HG03060 (cell line): ENCODE measurements around the gene ILF3.
"Not testable (repeated sequence)": the region's sequence is repeated elsewhere in the genome, so short reads cannot be mapped to it uniquely, and the experiment has no call there.

Source experiments
- ATAC-seq: cut with Tn5 transposase; IDR thresholded peaks from one replicate; pipeline ENCODE4 v1.9.1; 2021; ENCODE audit warnings: low read depth, moderate number of reproducible peaks; ENCODE audit not compliant: unreplicated experiment

ILF3 gene

DNA sequence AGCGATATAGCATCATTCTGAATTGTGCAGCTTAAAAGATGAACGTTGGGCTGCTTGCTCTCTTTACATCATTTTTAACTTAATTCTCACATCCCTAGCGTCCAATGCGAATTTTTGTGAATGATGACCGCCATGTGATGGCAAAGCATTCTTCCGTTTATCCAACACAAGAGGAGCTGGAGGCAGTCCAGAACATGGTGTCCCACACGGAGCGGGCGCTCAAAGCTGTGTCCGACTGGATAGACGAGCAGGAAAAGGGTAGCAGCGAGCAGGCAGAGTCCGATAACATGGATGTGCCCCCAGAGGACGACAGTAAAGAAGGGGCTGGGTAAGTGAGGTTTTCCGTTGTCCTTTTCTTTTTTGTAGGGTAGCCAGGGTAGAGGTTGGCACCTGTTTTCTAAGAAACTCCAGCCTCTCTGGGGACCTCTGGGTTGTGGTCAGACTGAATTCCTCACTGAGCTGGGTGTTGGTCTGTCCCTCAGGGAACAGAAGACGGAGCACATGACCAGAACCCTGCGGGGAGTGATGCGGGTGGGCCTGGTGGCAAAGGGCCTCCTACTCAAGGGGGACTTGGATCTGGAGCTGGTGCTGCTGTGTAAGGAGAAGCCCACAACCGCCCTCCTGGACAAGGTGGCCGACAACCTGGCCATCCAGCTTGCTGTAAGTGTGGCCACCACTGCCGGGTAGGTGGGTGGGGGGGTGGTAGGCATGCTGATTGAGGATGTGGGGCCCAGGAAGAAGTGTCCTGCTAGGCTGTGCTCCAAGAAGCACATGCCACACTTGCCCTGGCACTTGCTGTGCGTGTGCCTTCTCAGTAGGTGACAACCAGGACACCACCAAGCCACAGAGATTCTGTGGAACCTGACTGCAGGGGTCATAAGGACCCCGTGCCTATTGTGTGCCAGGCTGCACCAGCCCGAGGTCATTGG, 17.0 kb downstream of the ILF3 start:
- ATAC-seq: no peak

DNA sequence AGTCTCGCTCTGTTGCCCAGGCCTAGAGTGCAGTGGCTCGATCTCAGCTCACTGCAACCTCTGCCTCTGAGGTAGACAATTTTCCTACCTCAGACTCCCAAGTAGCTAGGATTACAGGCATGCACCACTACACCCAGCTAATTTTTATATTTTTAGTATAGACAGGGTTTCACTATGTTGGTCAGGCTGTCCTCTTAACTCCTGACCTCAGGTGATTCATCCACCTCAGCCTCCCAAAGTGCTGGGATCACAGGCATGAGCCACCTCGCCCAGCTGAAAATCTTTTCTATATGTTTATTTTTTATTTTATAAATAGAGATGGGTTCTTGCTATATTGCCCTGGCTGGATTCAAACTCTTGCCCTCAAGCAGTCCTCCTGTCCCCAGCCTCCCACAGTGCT, 17.8 kb downstream of the ILF3 start:
- ATAC-seq: not testable (repeated sequence)

DNA sequence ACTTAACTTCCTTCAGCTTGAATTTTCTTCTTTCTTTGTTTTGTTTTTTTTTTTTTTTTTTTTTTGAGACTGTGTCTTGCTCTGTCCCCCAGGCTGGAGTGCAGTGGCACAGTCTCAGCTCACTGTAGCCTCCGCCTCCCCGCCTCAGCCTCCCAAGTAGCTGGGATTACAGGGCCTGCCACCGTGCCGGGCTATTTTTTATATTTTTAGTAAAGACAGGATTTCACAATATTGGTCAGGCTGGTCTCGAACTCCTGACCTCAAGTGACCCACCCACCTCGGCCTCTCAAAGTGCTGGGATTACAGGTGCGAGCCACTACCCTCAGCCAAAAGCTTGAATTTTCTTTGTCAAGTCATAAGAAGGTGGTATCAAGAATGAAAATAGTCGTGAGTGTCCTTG, 21.1 kb downstream of the ILF3 start:
- ATAC-seq: not testable (repeated sequence)

DNA sequence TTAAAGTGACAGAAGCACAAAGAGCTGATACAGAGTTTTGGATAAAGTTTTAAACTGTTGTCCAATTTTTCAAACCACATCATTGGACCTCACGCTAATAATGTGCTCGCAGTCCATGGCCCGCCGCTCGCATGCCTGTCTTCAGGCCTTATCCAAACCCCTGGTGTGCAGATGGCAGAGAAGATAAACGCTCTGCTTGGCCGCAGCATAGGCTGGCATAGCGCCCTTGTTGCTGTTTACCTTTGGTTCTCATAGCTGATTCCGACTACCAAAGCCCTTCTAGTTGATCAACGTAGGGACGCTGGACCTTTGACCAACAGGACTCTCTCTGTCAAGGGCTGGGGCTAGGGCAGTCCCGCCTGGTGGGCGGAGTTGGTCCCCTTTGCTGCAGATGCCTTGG, 23.6 kb downstream of the ILF3 start:
- no peak for ATAC-seq

DNA sequence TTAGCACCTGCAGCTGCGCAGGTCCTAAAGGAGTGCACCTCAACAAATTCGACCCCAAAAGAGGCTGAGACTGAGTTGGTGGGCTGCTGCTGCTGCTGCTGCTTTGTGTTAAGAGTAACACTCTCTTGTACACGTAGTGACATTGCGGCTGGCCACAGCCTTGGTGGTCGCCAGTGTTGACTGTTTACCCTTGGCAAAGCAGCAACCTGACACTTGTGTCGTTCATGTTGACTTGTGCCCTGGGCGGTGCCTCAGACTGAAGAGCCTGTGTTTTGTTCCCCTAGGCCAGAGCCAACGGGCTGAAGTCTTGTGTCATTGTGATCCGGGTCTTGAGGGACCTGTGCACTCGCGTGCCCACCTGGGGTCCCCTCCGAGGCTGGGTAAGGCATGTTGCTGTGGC, 24.7 kb downstream of the ILF3 start:
- no peak for ATAC-seq

DNA sequence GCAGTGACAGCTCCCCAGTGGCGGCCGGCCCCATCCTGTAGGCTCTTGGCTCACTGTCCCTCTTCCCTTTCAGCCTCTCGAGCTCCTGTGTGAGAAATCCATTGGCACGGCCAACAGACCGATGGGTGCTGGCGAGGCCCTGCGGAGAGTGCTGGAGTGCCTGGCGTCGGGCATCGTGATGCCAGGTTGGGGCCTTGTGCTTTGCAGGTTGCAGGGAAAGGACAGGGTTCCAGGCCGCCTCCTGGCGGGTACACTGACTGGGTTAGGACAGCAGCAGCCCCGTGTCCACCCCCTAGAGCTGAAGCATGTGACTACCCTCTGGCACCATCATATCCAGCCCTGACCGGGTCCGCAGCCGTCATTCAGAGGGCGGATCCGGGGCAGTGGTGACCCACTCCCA, 25.6 kb downstream of the ILF3 start:
- no peak for ATAC-seq

DNA sequence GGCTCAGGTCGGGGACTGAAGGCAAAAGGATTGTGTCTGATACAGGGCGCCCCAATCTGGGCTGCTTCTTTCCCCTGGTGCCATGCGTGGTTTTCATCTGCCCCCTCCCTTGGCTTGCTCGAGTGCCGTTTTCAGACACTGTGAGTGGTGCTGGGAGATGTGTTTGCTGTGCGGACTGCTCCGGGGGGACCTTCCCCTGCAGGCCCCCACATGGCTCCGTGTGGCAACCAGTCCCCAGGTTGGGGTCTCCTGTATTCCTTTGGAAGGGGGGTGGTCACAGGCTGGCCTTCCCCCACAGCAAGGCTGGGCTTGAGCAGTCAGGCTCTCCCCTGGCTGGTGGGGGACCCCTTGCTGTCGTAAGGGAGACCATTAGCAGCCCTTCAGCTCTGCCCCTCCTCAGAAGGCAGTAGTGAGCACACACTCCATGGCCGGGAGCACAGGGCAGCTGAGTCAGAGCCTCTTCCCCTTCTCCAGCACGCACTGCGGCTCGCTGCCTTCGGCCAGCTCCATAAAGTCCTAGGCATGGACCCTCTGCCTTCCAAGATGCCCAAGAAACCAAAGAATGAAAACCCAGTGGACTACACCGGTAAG, 26.5 kb downstream of the ILF3 start:
- ATAC-seq: no peak

DNA sequence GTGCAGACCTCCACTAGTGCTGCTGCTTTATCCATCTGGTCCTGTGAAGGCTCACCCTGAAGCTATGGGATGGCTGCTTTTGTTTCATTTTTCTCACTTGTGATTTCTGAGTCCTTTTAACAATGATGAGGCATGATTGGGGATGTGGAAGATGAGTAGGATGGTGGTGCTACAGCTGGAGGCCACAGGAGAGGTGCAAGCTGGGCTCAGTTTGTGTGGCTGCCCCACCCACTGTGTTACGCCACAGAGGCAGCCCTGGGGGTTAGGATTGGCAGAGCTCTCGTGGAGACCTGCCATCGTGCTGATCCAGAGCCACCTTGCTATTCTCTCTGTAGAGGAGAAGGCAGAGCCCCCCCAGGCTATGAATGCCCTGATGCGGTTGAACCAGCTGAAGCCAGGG, 27.5 kb downstream of the ILF3 start:
- no peak for ATAC-seq

DNA sequence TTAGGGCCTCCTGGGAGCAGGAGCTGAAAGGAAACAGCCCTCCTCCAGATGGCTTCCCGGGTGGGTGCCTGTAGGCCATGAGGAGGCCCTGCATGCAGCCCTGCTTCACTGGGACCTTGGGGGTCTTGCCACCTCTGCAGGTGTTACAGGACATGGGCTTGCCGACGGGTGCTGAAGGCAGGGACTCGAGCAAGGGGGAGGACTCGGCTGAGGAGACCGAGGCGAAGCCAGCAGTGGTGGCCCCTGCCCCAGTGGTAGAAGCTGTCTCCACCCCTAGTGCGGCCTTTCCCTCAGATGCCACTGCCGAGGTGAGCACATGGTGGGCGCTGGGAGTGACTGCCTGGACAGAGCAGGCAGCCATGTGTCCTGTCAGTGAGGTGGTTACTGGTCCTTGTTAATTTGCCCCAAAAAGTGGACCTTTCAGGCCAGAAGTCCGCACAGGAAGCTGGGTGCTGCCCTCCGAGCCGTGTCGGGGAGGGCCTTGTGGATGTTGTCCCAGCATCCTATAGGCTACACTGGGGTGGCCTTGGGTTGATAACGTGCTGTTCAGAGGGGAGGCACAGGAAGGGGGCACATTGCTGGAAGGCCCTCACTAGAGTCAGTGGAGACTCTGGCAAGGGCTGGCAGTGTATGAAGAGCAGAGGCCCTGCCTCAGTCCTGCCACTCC, 28.4 kb downstream of the ILF3 start:
- no peak for ATAC-seq

DNA sequence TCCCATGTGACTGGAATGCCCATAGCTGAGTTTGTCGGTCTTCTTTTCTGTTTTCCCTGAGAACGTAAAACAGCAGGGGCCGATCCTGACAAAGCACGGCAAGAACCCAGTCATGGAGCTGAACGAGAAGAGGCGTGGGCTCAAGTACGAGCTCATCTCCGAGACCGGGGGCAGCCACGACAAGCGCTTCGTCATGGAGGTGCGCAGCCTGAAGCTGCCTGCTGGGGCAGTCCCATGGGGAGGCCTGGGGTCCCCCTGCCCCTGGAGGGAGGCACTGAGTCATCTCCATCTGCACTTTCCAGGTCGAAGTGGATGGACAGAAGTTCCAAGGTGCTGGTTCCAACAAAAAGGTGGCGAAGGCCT, 28.9 kb downstream of the ILF3 start:
- ATAC-seq: no peak

DNA sequence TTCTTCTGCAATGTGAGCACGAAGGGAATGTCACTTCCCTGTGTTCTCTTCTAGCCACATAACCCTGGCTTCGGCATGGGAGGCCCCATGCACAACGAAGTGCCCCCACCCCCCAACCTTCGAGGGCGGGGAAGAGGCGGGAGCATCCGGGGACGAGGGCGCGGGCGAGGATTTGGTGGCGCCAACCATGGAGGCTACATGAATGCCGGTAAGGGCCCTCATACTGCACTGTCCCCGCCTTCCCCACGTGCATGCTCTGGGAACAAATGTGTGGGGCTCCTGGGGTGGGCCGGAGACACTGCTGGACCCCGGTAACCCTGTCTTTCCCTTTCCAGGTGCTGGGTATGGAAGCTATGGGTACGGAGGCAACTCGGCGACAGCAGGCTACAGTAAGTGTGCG, 29.4 kb downstream of the ILF3 start:
- no peak for ATAC-seq

DNA sequence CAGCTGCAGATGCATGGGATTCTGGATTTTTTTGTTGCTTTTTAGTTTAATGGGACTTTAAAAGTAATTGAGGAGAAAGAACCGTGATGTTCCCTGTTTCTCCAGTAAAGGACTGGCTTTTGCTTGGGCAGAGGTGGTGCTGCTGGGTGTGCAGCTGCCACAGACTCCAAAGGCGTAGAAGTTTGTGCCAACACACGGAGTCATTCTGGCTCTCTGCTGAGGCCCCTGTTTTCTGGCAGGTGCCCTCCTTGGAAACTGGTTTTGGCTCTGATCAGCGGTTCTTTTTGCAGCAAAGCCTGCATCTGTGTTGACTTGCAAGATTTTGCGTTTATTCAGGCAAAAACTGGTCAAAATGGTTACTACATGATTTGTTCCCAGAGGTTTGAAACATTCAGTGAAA, 31.1 kb downstream of the ILF3 start:
- ATAC-seq: no peak

DNA sequence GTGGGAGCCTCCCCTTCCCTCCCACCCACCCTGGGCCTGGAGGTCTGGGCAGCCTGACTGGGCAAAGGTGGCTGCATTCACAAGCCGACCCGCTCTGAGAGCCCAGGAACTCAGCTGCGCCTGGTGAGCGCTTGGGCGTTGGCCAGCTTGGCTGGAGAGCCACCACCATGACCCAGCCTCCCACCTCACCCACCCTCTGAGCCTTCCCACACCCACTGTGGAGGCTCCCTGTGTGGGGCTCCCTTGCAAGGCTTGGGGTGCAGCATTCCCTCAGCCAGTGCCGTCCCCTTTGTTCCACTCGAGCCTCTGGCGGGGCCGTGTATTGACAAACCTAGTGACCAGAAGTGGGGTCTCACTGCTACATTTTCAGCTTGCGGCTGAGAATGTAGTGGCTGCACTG, 32.0 kb downstream of the ILF3 start:
- no peak for ATAC-seq

DNA sequence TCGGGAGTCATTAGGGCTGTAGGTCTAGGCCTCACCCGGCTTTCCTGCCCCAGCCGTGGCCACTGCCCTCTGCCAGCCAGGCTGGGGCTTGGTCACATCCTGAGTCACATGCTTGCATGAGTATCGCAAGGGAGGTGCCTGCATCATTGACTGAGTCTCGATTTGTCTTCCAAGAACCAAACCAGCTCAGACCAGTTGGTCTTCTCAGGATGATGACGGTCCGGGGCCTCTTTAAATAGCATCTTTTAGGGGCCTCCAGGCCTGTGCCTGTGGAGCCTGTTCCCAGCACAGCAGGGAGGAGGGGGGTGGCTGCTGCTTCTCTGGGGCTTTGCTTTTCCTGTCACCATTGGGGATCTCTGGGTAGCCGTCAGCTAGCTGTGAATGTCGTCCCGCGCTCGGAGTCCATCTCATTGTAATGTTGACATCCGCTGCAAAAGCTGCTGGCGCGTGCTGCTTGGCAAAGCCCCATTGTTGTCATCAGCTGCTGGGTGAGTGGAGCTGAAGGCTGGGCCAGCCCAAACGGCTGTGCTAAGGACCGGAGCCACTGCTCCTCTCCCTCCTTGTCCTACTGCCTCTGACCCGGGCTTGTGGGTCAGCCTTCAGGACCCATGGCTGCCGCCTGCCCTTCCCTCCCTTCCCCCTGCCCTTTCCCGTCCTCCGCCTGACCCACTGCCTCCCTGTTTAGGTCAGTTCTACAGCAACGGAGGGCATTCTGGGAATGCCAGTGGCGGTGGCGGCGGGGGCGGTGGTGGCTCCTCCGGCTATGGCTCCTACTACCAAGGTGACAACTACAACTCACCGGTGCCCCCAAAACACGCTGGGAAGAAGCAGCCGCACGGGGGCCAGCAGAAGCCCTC, 32.7 kb downstream of the ILF3 start:
- no peak for ATAC-seq

DNA sequence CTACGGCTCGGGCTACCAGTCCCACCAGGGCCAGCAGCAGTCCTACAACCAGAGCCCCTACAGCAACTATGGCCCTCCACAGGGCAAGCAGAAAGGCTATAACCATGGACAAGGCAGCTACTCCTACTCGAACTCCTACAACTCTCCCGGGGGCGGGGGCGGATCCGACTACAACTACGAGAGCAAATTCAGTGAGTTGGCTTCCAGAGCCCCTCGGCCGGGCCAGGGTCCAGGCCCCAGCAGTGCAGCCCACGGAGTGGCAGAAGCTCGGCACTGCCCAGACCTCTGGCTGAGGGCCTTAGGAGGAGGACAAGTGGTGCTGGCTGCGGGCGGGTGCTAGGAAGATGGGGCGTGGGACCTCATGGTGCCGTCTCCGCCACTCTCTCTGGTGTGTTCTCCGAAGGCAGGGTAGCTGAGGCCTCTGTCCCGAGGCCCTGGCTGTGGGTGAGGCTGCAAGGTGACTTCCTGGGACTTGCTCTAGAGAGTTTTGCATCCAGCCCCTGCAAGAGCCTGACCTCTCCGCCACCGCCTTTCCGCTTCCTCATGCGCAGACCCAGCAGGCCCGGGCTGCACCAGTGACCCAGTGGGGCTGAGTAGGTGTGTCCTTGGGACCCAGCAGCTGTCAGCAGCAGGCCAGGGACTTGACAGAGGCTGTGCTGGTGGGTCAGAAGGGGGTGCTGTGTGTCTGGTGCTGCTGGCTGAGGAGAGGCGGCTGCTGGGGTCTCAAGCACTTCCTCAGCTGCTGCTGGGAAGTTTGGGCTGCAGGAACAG, 33.6 kb downstream of the ILF3 start:
- ATAC-seq: no peak

DNA sequence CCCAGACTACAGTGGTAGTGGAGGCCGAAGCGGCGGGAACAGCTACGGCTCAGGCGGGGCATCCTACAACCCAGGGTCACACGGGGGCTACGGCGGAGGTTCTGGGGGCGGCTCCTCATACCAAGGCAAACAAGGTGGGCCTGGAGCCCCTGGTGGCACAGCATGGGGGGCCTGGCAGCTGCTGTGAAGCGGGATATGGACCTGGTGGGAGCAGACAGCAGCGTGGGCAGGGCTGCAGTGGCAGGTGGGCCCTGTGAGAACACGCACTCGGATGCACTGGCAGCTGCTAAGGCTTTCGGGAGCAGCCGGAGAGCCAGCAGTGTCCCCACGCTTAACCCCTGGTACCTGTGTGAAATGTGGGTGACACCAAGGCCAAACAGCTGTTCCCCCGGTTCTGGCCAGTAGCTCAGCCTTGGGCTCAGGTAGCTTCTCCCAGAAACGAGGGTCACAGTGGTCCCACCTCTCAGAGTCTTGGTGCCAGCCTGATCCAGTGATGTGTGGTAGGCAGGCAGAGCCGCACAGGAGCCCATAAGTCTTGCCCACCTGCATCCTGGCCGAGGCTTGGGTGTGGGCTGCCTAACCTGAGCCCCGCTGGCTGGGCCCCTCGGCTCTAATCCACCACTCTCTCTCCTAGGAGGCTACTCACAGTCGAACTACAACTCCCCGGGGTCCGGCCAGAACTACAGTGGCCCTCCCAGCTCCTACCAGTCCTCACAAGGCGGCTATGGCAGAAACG, 34.6 kb downstream of the ILF3 start:
- ATAC-seq: no peak

DNA sequence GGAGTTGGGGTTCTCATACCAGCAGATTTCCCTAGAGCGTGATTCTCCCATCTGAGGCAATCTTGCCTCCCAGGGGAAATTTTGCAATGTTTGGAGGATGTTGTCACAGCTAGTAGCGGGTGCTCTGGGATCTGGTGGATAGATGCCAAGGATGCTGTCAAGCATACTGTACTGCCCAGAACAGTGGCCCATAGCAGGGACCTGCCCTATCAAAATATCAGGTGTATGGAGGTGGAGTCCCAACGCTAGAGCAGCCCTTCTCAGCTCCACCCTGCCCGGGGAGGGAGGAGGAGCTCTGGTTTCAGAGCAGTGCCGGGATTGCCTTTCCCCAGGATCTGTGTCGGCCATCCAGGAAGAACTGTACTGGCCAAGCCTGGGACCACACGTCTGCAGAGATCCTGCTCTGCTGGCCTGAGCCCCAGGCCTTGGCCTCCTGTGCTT, 36.2 kb downstream of the ILF3 start:
- ATAC-seq: no peak

DNA sequence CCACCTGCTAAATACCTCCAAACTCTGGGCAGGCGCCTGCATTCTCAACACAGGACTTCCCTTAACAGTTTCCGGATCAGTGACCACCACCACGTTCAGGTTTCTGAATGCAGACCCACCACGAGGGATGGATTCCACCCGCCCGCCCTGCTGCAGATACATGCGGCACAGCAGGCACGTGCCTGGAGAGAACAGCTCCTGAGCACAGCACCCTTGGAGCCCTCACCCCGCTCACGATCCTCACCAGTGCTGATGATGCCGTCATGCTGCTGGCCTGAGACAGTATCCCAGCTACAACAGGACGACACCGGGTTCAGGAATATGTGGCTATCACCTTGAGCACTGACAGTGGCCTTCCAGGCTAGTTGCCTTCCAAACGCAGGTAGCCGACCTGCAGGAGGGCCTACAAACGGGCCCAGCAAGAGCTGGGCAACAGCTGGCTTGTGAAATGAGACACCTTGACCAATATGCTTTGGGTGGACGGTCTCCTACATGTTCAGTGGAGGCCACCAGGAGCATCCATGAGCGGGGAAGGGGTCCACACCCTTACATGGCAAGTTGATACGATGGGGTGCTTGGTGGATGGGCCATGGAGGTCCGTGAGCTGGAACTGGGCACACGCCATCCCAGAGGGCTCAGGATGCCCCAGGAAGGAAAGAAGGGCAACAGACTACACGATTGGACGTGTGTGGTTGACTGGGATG, 37.2 kb downstream of the ILF3 start:
- ATAC-seq: no peak

DNA sequence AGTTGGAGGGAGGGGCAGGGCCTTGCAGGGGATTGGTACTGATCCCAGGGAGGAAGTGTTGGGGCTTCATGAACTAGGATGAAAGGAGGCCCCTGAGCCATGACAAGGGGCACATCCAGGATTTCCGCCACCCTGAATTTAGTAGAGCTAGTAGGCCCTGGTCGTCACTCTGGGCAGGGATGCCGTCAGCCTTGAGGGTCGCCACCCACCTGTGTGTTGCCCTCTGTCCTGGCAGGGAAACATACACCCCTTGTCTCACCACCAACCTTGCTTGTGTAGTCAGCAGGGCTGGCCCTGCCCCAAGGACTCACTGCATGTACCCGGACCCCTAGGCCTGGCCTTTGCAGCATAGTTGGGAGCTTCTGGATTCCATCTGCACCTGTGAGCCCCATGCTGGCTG, 37.7 kb downstream of the ILF3 start:
- no peak for ATAC-seq
